Smooth muscle cell (in vitro differentiated cells): ENCODE data around the gene FBLIM1. TPM values are rescaled to one million over a fixed set of nuclear protein-coding genes. Genes with fewer than 3 reads are reported as not detected.

Experiments used
- DNase-seq: peaks from one replicate; lab custom pipeline; 2025; ENCODE audit not compliant: unreplicated experiment; lab: John Stamatoyannopoulos, UW
- H2AFZ ChIP-seq: fragments of 200-600 bp; sonication (generic); 2 replicates; pipeline ENCODE4 v1.6.0; 2016; ENCODE audit warnings: antibody characterized with exemption, low read depth, mild to moderate bottlenecking
- H3F3A ChIP-seq: fragments of 200-600 bp; sonication (generic); 2 replicates; pipeline ENCODE4 v1.6.0; 2017; ENCODE audit warnings: antibody characterized with exemption, low read depth
- H3K27ac ChIP-seq: fragments of 200-600 bp; sonication (generic); 2 replicates; pipeline ENCODE4 v1.5.1; 2016; ENCODE audit warnings: low read depth, mild to moderate bottlenecking
- H3K27me3 ChIP-seq: fragments of 200-600 bp; sonication (generic); 2 replicates; pipeline ENCODE4 v1.6.1; 2016; ENCODE audit warnings: low read depth, mild to moderate bottlenecking
- H3K36me3 ChIP-seq: fragments of 200-600 bp; sonication (generic); 2 replicates; pipeline ENCODE4 v1.5.1; 2016; ENCODE audit warnings: low read depth
- H3K4me1 ChIP-seq: fragments of 200-600 bp; sonication (generic); 2 replicates; pipeline ENCODE4 v1.5.1; 2016; ENCODE audit warnings: low read depth
- H3K4me2 ChIP-seq: fragments of 200-600 bp; sonication (generic); 2 replicates; pipeline ENCODE4 v1.6.0; 2016; ENCODE audit warnings: mild to moderate bottlenecking
- H3K4me3 ChIP-seq: fragments of 200-600 bp; sonication (generic); 2 replicates; pipeline ENCODE4 v1.5.1; 2016; ENCODE audit warnings: mild to moderate bottlenecking
- H3K79me2 ChIP-seq: fragments of 200-600 bp; sonication (generic); 2 replicates; pipeline ENCODE4 v1.6.0; 2016; ENCODE audit warnings: low read depth, mild to moderate bottlenecking
- H3K9ac ChIP-seq: fragments of 200-600 bp; sonication (generic); 2 replicates; pipeline ENCODE4 v1.6.0; 2016; ENCODE audit warnings: low read depth
- H3K9me3 ChIP-seq: fragments of 200-600 bp; sonication (generic); replicated peaks from 2 replicates; pipeline ENCODE4 v1.5.1; 2016; ENCODE audit warnings: low read depth
- H4K20me1 ChIP-seq: fragments of 200-600 bp; sonication (generic); 2 replicates; pipeline ENCODE4 v1.6.0; 2016; ENCODE audit warnings: low read depth
- CTCF ChIP-seq: fragments of 200-600 bp; sonication (generic); IDR thresholded peaks from 2 replicates; pipeline ENCODE4 v1.5.1; 2017; ENCODE audit warnings: borderline replicate concordance, mild to moderate bottlenecking, antibody characterized with exemption; ENCODE audit not compliant: insufficient read depth, poor library complexity, severe bottlenecking
- WGBS: methylation state at CpG from one replicate; pipeline ENCODE4 v1.1.7; 2016; ENCODE audit warnings: low lambda C conversion rate; 5-methylcytosine and 5-hydroxymethylcytosine counted together
- polyA plus RNA-seq: library from polyadenylated mRNA; unstranded; fragments of >200 nt; fragmentation: Nextera tagmentation; extraction: Ambion mirVana; gene quantifications from 2 replicates; pipeline ENCODE4 v1.2.1, GENCODE V29; 2016
- total RNA-seq: library from RNA; depleted of rRNA; stranded (reverse); fragments of >200 nt; gene quantifications from 2 replicates; pipeline ENCODE4 v1.2.3, GENCODE V29; 2014

Gene FBLIM1
- total and polyA plus RNA-seq, 2 experiments from 2014 or later: 36.7 to 50.8 TPM

- Histone ChIP-seq H4K20me1 (no peaks in the 10 kb centered on the region), H3K36me3 (no peaks in the 10 kb centered on the region), H3F3A (no peaks in the 10 kb centered on the region), H3K27me3 (no peaks in the 10 kb centered on the region), H3K4me3 (no peak overlapping the region), H3K4me2 (no peak overlapping the region), H3K4me1 (peaks cover 8% of the 10 kb centered on the region), H3K9ac (no peak overlapping the region), H3K27ac (no peak overlapping the region), H3K9me3 (no peaks in the 10 kb centered on the region), H2AFZ (no peak overlapping the region), H3K79me2 (no peaks in the 10 kb centered on the region)
- TF ChIP-seq CTCF: no peak
- 95% methylated on average over 7 of the region's 7 CpGs for WGBS
- DNase-seq: no peak
These were observed 18.9 kb upstream of the FBLIM1 start for GRCh38 chr1:15739745-15740144.

- DNase-seq: peak; percentile 13
These were observed 17.4 kb upstream of the FBLIM1 start for GRCh38 chr1:15740924-15741850.

GRCh38 chr1:15742339-15742801 lies 16.2 kb upstream of the FBLIM1 start, which contains the start of gene TMEM82:
Gene TMEM82 (plus strand): TSS chr1:15742499. CDS start chr1:15742560, 61 bp downstream.
- Histone ChIP-seq H3K4me3 (no peak within 1 kb of the TSS), H3K9ac (no peak within 1 kb of the TSS), H3K9me3 (no peaks in the 10 kb centered on the region), H4K20me1 (no peaks in the 10 kb centered on the region), H3K79me2 (no peaks in the 10 kb centered on the region), H3F3A (no peaks in the 10 kb centered on the region), H3K27ac (no peak within 1 kb of the TSS), H3K27me3 (no peaks in the 10 kb centered on the region), H3K4me2 (no peak within 1 kb of the TSS), H3K4me1 (peaks cover 8% of the 10 kb centered on the region), H3K36me3 (no peaks in the 10 kb centered on the region), H2AFZ (no peak within 1 kb of the TSS)
- WGBS: 48% methylated on average over 6 of the region's 14 CpGs
- DNase-seq: no peak
- TF ChIP-seq CTCF: no peak

More at GRCh38 chr1:15740924-15741850, 17.4 kb upstream of the FBLIM1 start:
- peaks cover 8% of the 10 kb centered on the region for H3K4me1 ChIP-seq
- peak; percentile 66 for TF ChIP-seq CTCF
- H2AFZ ChIP-seq: no peak overlapping the region
- H3K79me2 ChIP-seq: no peaks in the 10 kb centered on the region
- H3F3A ChIP-seq: no peaks in the 10 kb centered on the region
- H3K4me3 ChIP-seq: no peak overlapping the region
- 61% methylated on average over 27 of the region's 27 CpGs for WGBS
- H3K27me3 ChIP-seq: no peaks in the 10 kb centered on the region
- H3K27ac ChIP-seq: no peak overlapping the region
- no peak overlapping the region for H3K4me2 ChIP-seq
- no peaks in the 10 kb centered on the region for H4K20me1 ChIP-seq
- no peak overlapping the region for H3K9ac ChIP-seq
- no peaks in the 10 kb centered on the region for H3K36me3 ChIP-seq
- H3K9me3 ChIP-seq: no peaks in the 10 kb centered on the region
